H54 (cell line): ENCODE data around the gene ANO7.

Source experiments
- DNase-seq: peaks from one replicate; pipeline ENCODE4 v3.0.0; 2011; ENCODE audit warnings: low spot score, mixed read lengths; ENCODE audit not compliant: insufficient read length
- FAIRE-seq: peaks from 3 replicates; lab custom pipeline; 2011; peaks lifted over from hg19 to GRCh38; lab: Jason Lieb, UNC
- POLR2A ChIP-seq: IDR thresholded peaks from 2 replicates; pipeline ENCODE4 v1.6.1; 2011; ENCODE audit warnings: low read depth, mild to moderate bottlenecking, low read length

The ANO7 gene

DNA sequence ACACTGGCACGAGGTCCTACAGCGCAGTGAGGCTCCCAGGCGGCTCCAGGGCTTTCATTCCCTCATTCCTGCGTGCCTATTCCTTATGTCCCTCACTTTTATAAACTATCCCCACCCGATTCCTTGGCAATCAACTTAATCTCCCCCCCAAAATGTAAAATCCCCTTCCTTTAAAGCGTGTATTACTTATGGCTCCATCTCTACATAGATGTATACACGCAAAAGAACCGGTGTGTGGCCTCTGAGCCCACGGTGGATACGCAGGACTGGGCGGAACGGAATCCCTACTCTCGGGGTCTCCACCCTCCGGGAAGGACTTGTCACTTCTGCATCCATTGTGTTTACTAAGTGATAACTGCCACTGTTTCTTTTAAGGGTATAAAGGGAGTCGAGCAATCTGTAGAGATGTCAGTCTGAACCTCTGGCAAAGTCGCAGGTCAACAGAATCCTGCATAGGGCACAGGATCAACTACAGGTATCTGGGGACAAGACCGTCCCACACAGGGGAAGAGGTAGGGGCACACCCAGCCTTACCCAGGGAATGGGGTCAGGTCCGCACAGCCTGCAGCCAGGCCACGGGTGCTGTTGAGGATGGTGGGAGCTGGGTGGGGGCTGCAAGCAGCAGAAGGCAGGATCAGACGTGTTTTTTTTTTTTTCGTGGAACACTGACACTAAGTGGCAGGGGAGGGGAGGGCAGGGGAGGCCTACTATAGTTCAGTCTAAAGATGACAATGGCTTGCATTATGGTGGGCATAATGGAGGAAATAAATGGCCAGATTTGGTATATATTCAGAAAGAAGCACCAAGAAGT, 84.9 kb downstream of the ANO7 start:
- DNase-seq (no peak), FAIRE-seq (no peak)
- no peak for TF ChIP-seq POLR2A

DNA sequence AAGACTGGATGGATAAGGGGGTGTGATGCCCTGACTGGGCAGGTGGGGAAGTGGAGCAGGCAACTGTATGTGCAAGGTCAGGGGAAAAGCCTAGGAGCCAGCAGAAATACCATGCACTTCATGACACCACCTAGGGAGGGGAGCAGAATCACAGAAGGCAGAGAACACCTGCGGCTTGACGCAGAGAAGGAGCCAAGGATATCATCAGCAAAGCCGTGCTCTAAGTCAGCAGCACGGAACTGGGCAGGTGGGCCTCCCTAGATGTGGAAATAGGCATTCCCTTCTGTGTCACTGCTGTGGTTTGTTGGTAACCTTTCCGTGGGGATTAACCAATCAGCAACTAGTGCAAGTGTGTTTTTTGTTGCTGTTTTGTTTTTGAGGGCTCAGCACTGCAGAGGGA, 85.7 kb downstream of the ANO7 start:
- DNase-seq (no peak), FAIRE-seq (no peak)
- no peak for TF ChIP-seq POLR2A
